HG02885 (cell line): ENCODE data around the gene RGL1.
A peak's percentile ranks its signal among the peaks of the same experiment; 100 is the strongest.

Experiments
- ATAC-seq: cut with Tn5 transposase; IDR thresholded peaks from one replicate; pipeline ENCODE4 v1.9.1; 2021; ENCODE audit warnings: mild to moderate bottlenecking; ENCODE audit not compliant: unreplicated experiment, poor library complexity

RGL1 gene

GRCh38 chr1:183942933-183943693 is 138.2 kb downstream of the RGL1 start:
- ATAC-seq = peak; percentile 78

- no peak for ATAC-seq
These were observed 140.8 kb downstream of the RGL1 start for GRCh38 chr1:183945428-183946319.

DNA sequence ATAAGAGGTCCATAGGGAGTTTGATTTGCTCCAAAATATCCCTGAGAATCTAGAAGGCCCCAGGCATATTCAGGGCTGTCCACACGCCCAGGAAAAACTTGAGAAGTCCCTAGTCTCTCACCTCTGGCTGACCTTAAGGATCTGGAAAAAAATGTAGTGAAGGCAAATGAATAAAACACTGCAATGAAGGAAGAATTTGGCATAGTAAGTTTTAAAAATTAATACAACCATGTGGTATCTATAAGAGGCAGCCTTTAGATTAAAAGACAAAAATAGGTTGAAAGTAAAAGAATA is 141.3 kb downstream of the RGL1 start:
- no peak for ATAC-seq

GRCh38 chr1:183947988-183948387 is 143.1 kb downstream of the RGL1 start:
- no peak for ATAC-seq

DNA sequence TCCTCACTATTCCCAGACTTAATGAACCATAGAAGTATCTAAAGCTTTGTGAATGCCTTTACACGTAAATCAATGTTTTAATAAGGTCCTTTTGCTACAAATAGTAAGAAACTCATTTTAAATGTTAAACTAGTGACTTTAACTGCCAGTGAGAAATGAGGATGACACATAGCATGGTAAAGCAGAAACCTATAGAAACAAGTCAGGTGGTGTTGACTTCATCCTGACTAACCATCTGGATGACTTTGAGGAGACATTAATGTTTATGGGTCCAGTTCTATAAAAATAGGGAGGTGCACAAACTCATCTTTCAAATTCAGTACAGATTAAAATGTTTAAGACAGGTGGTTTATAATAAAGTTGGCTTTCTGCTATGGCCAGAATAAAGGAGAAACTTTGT is 147.2 kb downstream of the RGL1 start:
- no peak for ATAC-seq

DNA sequence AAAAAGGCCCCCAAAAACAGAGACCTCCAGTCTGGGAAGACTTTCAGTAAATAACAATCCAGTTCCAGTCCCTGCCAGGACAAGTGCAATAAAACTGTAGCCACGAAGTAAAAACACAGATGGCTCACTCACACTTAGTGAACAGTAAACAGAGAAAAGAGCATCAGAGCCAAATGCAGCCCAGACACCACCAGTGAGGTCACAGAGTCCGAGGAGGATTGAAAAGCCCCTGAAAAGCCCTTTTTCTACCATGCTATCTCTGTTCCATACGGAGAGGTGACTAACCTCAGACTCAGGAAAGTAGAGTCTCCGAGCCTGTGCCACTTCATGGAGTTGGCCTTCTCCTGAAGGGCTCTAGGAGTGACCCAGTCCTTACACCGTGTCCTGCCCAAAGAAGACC is 148.1 kb downstream of the RGL1 start:
- ATAC-seq = no peak

DNA sequence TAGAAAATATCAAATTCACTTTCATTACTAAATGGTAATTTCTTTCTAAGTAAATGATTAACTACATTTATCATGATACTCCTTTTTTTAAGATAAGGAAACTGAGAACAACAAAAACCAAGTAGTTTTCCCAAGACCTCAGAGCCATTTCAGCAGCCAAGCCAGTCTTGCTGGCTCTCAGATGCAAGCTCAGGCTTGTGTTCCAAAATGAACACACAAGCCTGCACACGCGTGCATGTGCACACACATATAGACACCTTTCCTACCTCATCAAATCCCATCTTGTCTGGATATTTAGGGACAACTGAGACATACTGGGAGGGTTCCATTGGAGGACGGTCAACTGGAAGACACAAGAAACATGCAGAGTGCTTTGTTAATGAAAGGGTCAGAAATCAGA is 149.6 kb downstream of the RGL1 start:
- no peak for ATAC-seq

- peak; percentile 99 for ATAC-seq
These were observed 151.8 kb downstream of the RGL1 start for GRCh38 chr1:183956559-183957188.

DNA sequence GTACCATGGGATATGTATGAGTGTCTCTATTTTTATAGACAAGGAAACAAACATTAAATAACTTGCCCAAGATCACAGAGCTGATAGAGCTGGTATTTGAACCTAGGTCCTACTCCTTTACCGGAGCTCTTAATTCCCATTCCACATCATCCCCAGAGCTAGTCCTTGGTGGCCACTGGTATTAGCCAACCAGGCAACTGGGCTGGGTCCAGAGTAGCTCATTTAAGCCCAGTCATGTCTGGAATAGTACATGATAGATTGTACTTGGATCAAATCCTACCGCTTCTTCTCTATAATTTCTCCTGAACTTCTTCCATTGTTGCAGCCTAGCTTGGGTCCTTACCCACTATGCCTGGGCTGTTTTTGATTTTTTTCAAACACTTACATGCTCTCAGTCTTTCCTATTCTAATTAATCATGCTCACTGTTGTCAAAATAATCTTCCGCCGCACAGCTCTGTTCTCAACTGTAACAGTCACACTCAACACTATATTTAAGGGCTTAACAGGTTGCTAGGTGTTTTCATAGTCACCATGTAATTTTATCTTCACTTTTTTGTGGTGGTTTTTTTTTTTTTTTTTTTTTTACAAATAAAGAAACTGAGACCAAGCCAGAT is 152.4 kb downstream of the RGL1 start:
- no peak for ATAC-seq

DNA sequence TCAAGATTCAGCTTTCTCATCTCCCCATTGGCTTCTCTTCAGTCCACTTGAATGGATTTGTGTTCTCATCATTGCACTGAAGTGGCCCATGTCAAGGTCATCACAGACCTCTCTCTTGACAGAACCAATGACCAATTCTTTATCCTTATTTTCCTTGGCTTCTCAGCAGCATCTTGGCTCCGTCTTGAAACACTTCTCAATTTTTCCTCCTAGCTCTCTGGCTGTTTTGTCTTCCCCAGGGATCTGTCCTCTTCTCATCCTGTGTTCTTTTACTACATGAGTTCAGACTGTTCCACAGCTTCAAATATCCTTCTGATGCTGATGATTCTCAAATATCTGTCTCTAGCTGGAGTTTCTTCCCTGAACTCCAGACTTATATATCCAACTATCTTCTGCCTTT is 154.0 kb downstream of the RGL1 start:
- no peak for ATAC-seq

- ATAC-seq = no peak
These were observed 156.2 kb downstream of the RGL1 start for GRCh38 chr1:183961132-183961531.

DNA sequence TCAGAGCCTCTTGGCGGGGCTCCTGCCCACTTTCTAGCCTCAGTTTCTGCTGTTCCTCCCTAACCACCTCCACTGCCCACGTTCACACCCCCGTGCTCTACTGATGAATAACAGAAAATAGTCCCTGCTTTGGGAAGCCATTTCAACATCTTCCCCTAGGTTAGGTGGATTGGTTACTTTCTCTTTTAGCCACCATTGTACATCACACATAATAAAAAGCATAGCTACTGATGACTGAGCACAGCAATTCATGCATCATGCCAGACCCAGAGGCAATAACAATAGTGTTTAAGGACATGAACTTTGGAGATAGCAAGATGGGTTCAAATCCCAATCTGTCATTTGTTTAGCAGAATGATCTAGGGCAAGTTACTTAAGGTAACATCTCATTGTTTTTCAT is 158.0 kb downstream of the RGL1 start:
- ATAC-seq = no peak

DNA sequence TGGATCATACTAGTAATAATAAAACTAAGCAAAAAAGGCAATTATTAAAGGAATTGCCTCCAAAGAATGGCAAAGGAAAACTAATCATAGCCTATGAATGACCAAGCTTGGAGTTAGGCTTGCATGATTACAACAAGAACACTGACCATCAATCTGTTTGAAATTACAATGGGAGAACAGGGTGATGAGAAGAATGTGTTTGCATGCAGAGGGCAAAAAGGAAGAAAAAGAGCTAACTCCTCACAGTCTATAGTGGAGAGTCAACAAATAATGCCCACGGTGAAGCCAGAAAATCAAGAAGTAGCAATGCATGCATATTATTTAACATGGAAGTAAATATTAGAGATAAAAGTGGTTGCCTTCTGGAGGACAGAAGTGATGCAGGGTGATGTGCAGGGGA is 160.8 kb downstream of the RGL1 start:
- ATAC-seq = no peak

GRCh38 chr1:183966487-183966886 is 161.6 kb downstream of the RGL1 start:
- no peak for ATAC-seq

DNA sequence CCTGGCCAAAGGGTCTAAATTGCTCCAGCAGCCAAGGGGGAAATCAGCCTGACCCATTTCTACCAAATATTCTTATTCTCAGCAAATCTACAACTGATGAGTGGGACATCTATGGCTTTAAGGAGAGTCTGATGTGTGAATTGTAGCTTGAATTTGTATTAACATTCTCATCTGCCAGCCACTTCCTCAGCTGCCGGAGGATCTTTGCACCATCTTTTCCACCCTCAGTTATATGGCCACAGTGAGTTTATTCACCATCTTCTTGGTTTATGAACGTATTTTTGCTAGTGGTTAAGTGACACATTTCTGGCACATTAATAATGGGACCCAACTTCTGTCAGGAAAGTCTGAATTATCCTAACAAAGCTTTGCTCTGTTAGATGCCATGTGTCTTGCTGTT is 163.0 kb downstream of the RGL1 start:
- ATAC-seq = no peak

DNA sequence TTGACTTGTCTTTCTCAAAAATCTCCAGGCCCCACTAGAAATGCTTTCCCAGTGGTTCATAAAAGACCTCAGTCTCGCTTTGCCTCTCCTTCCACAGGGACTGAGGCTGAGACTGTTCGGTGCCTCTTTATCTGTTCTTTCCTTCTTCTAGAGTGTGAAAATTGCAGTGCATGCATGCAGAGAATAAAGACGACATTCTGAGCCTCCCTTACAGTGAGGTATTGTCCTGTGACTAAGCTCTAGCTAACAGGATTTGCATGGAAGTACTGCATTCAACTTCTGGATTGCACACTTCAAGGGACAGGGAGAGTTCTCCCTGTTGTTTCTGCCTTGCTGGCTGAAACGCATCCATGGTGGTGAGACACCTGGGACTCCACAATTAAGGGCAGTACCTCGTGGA is 163.5 kb downstream of the RGL1 start:
- no peak for ATAC-seq

GRCh38 chr1:183970516-183971300 is 165.8 kb downstream of the RGL1 start:
- no peak for ATAC-seq

- ATAC-seq = no peak
These were observed 170.7 kb downstream of the RGL1 start for GRCh38 chr1:183975651-183976050.

- ATAC-seq = no peak
These were observed 172.8 kb downstream of the RGL1 start for GRCh38 chr1:183977717-183978116.
